Measurements from ENCODE around the gene TRPM8.

The TRPM8 gene

GRCh38 chr2:234024304-234024703 lies 107.1 kb downstream of the TRPM8 start:
- H3K27ac ChIP-seq, result no peak overlapping the region
- no peak for DNase-seq (ENCODE audit: low read depth, low spot score)
- no peak overlapping the region for H3K4me3 ChIP-seq
- H3K36me3 ChIP-seq (ENCODE audit: insufficient read depth, low read length), result no peaks in the 10 kb centered on the region
- H3K9ac ChIP-seq (ENCODE audit: insufficient read length), result no peak overlapping the region
- no peaks in the 10 kb centered on the region for H3K9me3 ChIP-seq (ENCODE audit: low read depth, low read length)
- TF ChIP-seq POLR2AphosphoS5 (IDR thresholded peaks at IDR 0.05; ENCODE audit: borderline replicate concordance, low read depth, low read length), result no peak
- no peak for TF ChIP-seq FOXP2 (optimal IDR thresholded peaks at IDR 0.05; ENCODE audit: control extremely low read depth, extremely low read length, insufficient read depth)
- no peak for TF ChIP-seq EZH2 (IDR thresholded peaks at IDR 0.05)

- DNase-seq (ENCODE audit: low read depth, low spot score), result no peak
- Histone ChIP-seq H3K4me3 (no peak overlapping the region), H3K9ac (ENCODE audit: insufficient read length) (no peak overlapping the region), H3K27ac (no peak overlapping the region), H3K36me3 (ENCODE audit: insufficient read depth, low read length) (no peaks in the 10 kb centered on the region), H3K9me3 (ENCODE audit: low read depth, low read length) (no peaks in the 10 kb centered on the region)
- TF ChIP-seq POLR2AphosphoS5 (IDR thresholded peaks at IDR 0.05; ENCODE audit: borderline replicate concordance, low read depth, low read length) (no peak), FOXP2 (optimal IDR thresholded peaks at IDR 0.05; ENCODE audit: control extremely low read depth, extremely low read length, insufficient read depth) (no peak), EZH2 (IDR thresholded peaks at IDR 0.05) (no peak)
Observed at GRCh38 chr2:234025466-234025865, 108.3 kb downstream of the TRPM8 start.

GRCh38 chr2:234025891-234026401 lies 108.8 kb downstream of the TRPM8 start:
- TF ChIP-seq FOXP2 (optimal IDR thresholded peaks at IDR 0.05; ENCODE audit: control extremely low read depth, extremely low read length, insufficient read depth) (no peak), POLR2AphosphoS5 (IDR thresholded peaks at IDR 0.05; ENCODE audit: borderline replicate concordance, low read depth, low read length) (no peak), EZH2 (IDR thresholded peaks at IDR 0.05) (no peak)
- no peak for DNase-seq (ENCODE audit: low read depth, low spot score)
- H3K36me3 ChIP-seq (ENCODE audit: insufficient read depth, low read length), result no peaks in the 10 kb centered on the region
- no peak overlapping the region for H3K27ac ChIP-seq
- no peak overlapping the region for H3K4me3 ChIP-seq
- no peaks in the 10 kb centered on the region for H3K9me3 ChIP-seq (ENCODE audit: low read depth, low read length)
- H3K9ac ChIP-seq (ENCODE audit: insufficient read length), result no peak overlapping the region

GRCh38 chr2:234026693-234027254 lies 109.6 kb downstream of the TRPM8 start:
- Histone ChIP-seq H3K9ac (ENCODE audit: insufficient read length) (no peak overlapping the region), H3K27ac (no peak overlapping the region), H3K36me3 (ENCODE audit: insufficient read depth, low read length) (no peaks in the 10 kb centered on the region), H3K9me3 (ENCODE audit: low read depth, low read length) (no peaks in the 10 kb centered on the region), H3K4me3 (no peak overlapping the region)
- no peak for TF ChIP-seq EZH2 (IDR thresholded peaks at IDR 0.05)
- TF ChIP-seq FOXP2 (optimal IDR thresholded peaks at IDR 0.05; ENCODE audit: control extremely low read depth, extremely low read length, insufficient read depth), result no peak
- no peak for TF ChIP-seq POLR2AphosphoS5 (IDR thresholded peaks at IDR 0.05; ENCODE audit: borderline replicate concordance, low read depth, low read length)
- no peak for DNase-seq (ENCODE audit: low read depth, low spot score)

- Histone ChIP-seq H3K27ac (no peak overlapping the region), H3K9ac (ENCODE audit: insufficient read length) (no peak overlapping the region), H3K36me3 (ENCODE audit: insufficient read depth, low read length) (no peaks in the 10 kb centered on the region), H3K9me3 (ENCODE audit: low read depth, low read length) (no peaks in the 10 kb centered on the region), H3K4me3 (no peak overlapping the region)
- TF ChIP-seq EZH2 (IDR thresholded peaks at IDR 0.05) (no peak), POLR2AphosphoS5 (IDR thresholded peaks at IDR 0.05; ENCODE audit: borderline replicate concordance, low read depth, low read length) (no peak), FOXP2 (optimal IDR thresholded peaks at IDR 0.05; ENCODE audit: control extremely low read depth, extremely low read length, insufficient read depth) (no peak)
- no peak for DNase-seq (ENCODE audit: low read depth, low spot score)
Observed at GRCh38 chr2:234027641-234028040, 110.5 kb downstream of the TRPM8 start.

- TF ChIP-seq EZH2 (IDR thresholded peaks at IDR 0.05), result no peak
- no peak for TF ChIP-seq POLR2AphosphoS5 (IDR thresholded peaks at IDR 0.05; ENCODE audit: borderline replicate concordance, low read depth, low read length)
- no peak for TF ChIP-seq FOXP2 (optimal IDR thresholded peaks at IDR 0.05; ENCODE audit: control extremely low read depth, extremely low read length, insufficient read depth)
- Histone ChIP-seq H3K9ac (ENCODE audit: insufficient read length) (no peak overlapping the region), H3K27ac (no peak overlapping the region), H3K36me3 (ENCODE audit: insufficient read depth, low read length) (no peaks in the 10 kb centered on the region), H3K4me3 (no peak overlapping the region), H3K9me3 (ENCODE audit: low read depth, low read length) (no peaks in the 10 kb centered on the region)
- DNase-seq (ENCODE audit: low read depth, low spot score), result no peak
Observed at GRCh38 chr2:234029150-234029733, 112.1 kb downstream of the TRPM8 start.

- no peak for DNase-seq (ENCODE audit: low read depth, low spot score)
- Histone ChIP-seq H3K4me3 (no peak overlapping the region), H3K36me3 (ENCODE audit: insufficient read depth, low read length) (no peaks in the 10 kb centered on the region), H3K9me3 (ENCODE audit: low read depth, low read length) (no peaks in the 10 kb centered on the region), H3K9ac (ENCODE audit: insufficient read length) (no peak overlapping the region), H3K27ac (no peak overlapping the region)
- TF ChIP-seq FOXP2 (optimal IDR thresholded peaks at IDR 0.05; ENCODE audit: control extremely low read depth, extremely low read length, insufficient read depth) (no peak), POLR2AphosphoS5 (IDR thresholded peaks at IDR 0.05; ENCODE audit: borderline replicate concordance, low read depth, low read length) (no peak), EZH2 (IDR thresholded peaks at IDR 0.05) (no peak)
Observed at GRCh38 chr2:234031207-234031606, 114.0 kb downstream of the TRPM8 start.

GRCh38 chr2:234032279-234032856 lies 115.2 kb downstream of the TRPM8 start:
- Histone ChIP-seq H3K9me3 (ENCODE audit: low read depth, low read length) (no peaks in the 10 kb centered on the region), H3K9ac (ENCODE audit: insufficient read length) (no peak overlapping the region), H3K27ac (no peak overlapping the region), H3K36me3 (ENCODE audit: insufficient read depth, low read length) (no peaks in the 10 kb centered on the region), H3K4me3 (no peak overlapping the region)
- TF ChIP-seq POLR2AphosphoS5 (IDR thresholded peaks at IDR 0.05; ENCODE audit: borderline replicate concordance, low read depth, low read length) (no peak), FOXP2 (optimal IDR thresholded peaks at IDR 0.05; ENCODE audit: control extremely low read depth, extremely low read length, insufficient read depth) (no peak), EZH2 (IDR thresholded peaks at IDR 0.05) (no peak)
- no peak for DNase-seq (ENCODE audit: low read depth, low spot score)
